Sigmoid colon (tissue), 7 donors: ENCODE results near the gene PICK1. TPM values are rescaled to one million over a fixed set of nuclear protein-coding genes. Genes with fewer than 3 reads are reported as not detected.
A peak's percentile ranks its signal among the peaks of the same experiment; 100 is the strongest.

Experiments used
- DNase-seq: peaks from one replicate; pipeline ENCODE4 v3.0.0-alpha.2; 2019
- H3K27ac ChIP-seq, 4 donors: fragments of 200-600 bp; sonication (generic); one replicate each; pipeline ENCODE4 v1.5.1; 2016 to 2019; ENCODE audit warnings: mild to moderate bottlenecking in 1 of 4
- H3K27me3 ChIP-seq, 3 donors: fragments of 200-600 bp; sonication (generic); one replicate each; pipeline ENCODE4 v1.5.1; 2019; ENCODE audit warnings: mild to moderate bottlenecking in 1 of 3
- H3K36me3 ChIP-seq, 4 donors: fragments of 200-600 bp; sonication (generic); one replicate each; pipeline ENCODE4 v1.5.1; 2016 to 2019
- H3K4me1 ChIP-seq, 4 donors: fragments of 200-600 bp; sonication (generic); one replicate each; pipeline ENCODE4 v1.5.1; 2017 to 2019
- H3K4me3 ChIP-seq, 4 donors: fragments of 200-600 bp; sonication (generic); one replicate each; pipeline ENCODE4 v1.5.1; 2017 to 2019; ENCODE audit warnings: mild to moderate bottlenecking in 2 of 4, moderate library complexity in 1 of 4
- H3K9me3 ChIP-seq, 4 donors: fragments of 200-600 bp in 3 of 4; sonication (generic) in 3 of 4; one replicate each; pipeline versions ENCODE4 v1.5.1 to v1.6.1; 2013 to 2019
- CTCF ChIP-seq, 4 experiments: fragments of 450-650 bp in 3 of 4; fragments of 200-600 bp in 1 of 4; IDR thresholded peaks; one replicate each; pipeline ENCODE4 v1.5.1; 2016 to 2019; ENCODE audit warnings: antibody characterized with exemption in 4 of 4, mild to moderate bottlenecking in 3 of 4, moderate library complexity in 2 of 4
- EP300 ChIP-seq, 4 donors: sonication (generic); formaldehyde crosslinking; IDR thresholded peaks; one replicate each; pipeline ENCODE4 v1.6.1; 2017; ENCODE audit warnings: antibody characterized with exemption in 4 of 4
- POLR2A ChIP-seq, 2 donors: fragments of 450-650 bp; IDR thresholded peaks; one replicate each; pipeline ENCODE4 v1.6.1; 2016; ENCODE audit warnings: antibody characterized with exemption in 2 of 2, mild to moderate bottlenecking in 2 of 2, moderate library complexity in 2 of 2
- POLR2AphosphoS5 ChIP-seq, 4 donors: sonication (generic); formaldehyde crosslinking; IDR thresholded peaks; one replicate each; pipeline ENCODE4 v1.6.1; 2017; ENCODE audit warnings: antibody characterized with exemption in 4 of 4
- WGBS, 2 donors: extraction: QIAGEN DNeasy Blood & Tissue Kit; methylation state at CpG; one replicate each; pipeline ENCODE4 v1.1.7; 2013; 5-methylcytosine and 5-hydroxymethylcytosine counted together
- intact Hi-C: fragments of 100-400 bp; cut with DNase I; formaldehyde crosslinking; loops from one replicate; pipeline ENCODE4 v1.15.1; 2023
- polyA plus RNA-seq, 3 donors: library from polyadenylated mRNA; stranded (reverse); fragments of 200-250 nt; gene quantifications; one replicate each; pipeline ENCODE4 v1.2.3, GENCODE V29; 2013
- total RNA-seq, 4 donors: library from RNA; depleted of rRNA; stranded (reverse); fragments of >200 nt; gene quantifications; one replicate each; pipeline ENCODE4 v1.1.0, GENCODE V29; 2016
- donor health status: healthy with polysubstance abuse.
- donor health status: Bipolar disorder and iron deficiency.
- donor health status: healthy.

PICK1 gene
- total and polyA plus RNA-seq, 7 donors: 14.3 to 38.9 (median 21.0) TPM

- intact Hi-C loops: no loop called here
- Histone ChIP-seq H3K9me3 (no peaks in the 10 kb centered on the region), H3K4me1 (peaks cover 0 to 40% (median 26%) of the 10 kb centered on the region in 4 donors), H3K27ac (peak overlapping the region in 3 of 4 donors; percentile 22 to 75 (median 37)), H3K27me3 (no peaks in the 10 kb centered on the region), H3K36me3 (no peaks in the 10 kb centered on the region), H3K4me3 (no peak overlapping the region)
- WGBS, 2 donors: 35 to 65% methylated on average over 16 of the region's 16 CpGs
- TF ChIP-seq CTCF (IDR thresholded peaks at IDR 0.05): no peak
- TF ChIP-seq POLR2AphosphoS5 (IDR thresholded peaks at IDR 0.05): no peak
- no peak for TF ChIP-seq EP300 (IDR thresholded peaks at IDR 0.05)
- DNase-seq: no peak
Observed at GRCh38 chr22:38030311-38031133, 26.7 kb upstream of the PICK1 start.

GRCh38 chr22:38031491-38031890 lies 25.7 kb upstream of the PICK1 start:
- Histone ChIP-seq H3K4me3 (no peak overlapping the region), H3K27me3 (no peaks in the 10 kb centered on the region), H3K4me1 (peaks cover 0 to 44% (median 26%) of the 10 kb centered on the region in 4 donors), H3K36me3 (no peaks in the 10 kb centered on the region), H3K27ac (peak overlapping the region in 3 of 4 donors; percentile 18 to 75 (median 22)), H3K9me3 (no peaks in the 10 kb centered on the region)
- no peak for DNase-seq
- intact Hi-C loops: no loop called here
- no peak for TF ChIP-seq POLR2AphosphoS5 (IDR thresholded peaks at IDR 0.05)
- WGBS, 2 donors: 92 to 93% methylated on average over 12 of the region's 12 CpGs

GRCh38 chr22:38032681-38033521 lies 24.3 kb upstream of the PICK1 start:
- H3K27me3 ChIP-seq: no peaks in the 10 kb centered on the region
- intact Hi-C loops: no loop called here
- H3K36me3 ChIP-seq: no peaks in the 10 kb centered on the region
- TF ChIP-seq EP300 (IDR thresholded peaks at IDR 0.05) (no peak), POLR2AphosphoS5 (IDR thresholded peaks at IDR 0.05) (peak; percentile 6 to 64 (median 36)), POLR2A (IDR thresholded peaks at IDR 0.05) (no peak), CTCF (IDR thresholded peaks at IDR 0.05) (no peak)
- peak; percentile 77 for DNase-seq
- H3K4me1 ChIP-seq: peaks cover 0 to 44% (median 26%) of the 10 kb centered on the region in 4 donors
- peak overlapping the region; percentile 68 to 86 (median 74) for H3K27ac ChIP-seq
- H3K9me3 ChIP-seq: no peaks in the 10 kb centered on the region
- no peak overlapping the region for H3K4me3 ChIP-seq
- whole genome bisulfite sequencing, 2 donors: 89 to 90% methylated on average over 19 of the region's 19 CpGs

- peak overlapping the region; percentile 68 to 86 (median 74) for H3K27ac ChIP-seq
- no peaks in the 10 kb centered on the region for H3K9me3 ChIP-seq
- no peaks in the 10 kb centered on the region for H3K27me3 ChIP-seq
- intact Hi-C loops: no loop called here
- TF ChIP-seq POLR2A (IDR thresholded peaks at IDR 0.05) (no peak), EP300 (IDR thresholded peaks at IDR 0.05) (no peak), POLR2AphosphoS5 (IDR thresholded peaks at IDR 0.05) (peak in 1 of 4 donors; percentile 4), CTCF (IDR thresholded peaks at IDR 0.05) (no peak)
- H3K36me3 ChIP-seq: no peaks in the 10 kb centered on the region
- peaks cover 0 to 44% (median 26%) of the 10 kb centered on the region in 4 donors for H3K4me1 ChIP-seq
- peak; percentile 82 for DNase-seq
- H3K4me3 ChIP-seq: no peak overlapping the region
- WGBS, 2 donors: 84 to 89% methylated on average over 27 of the region's 27 CpGs
Observed at GRCh38 chr22:38033522-38034277, 23.5 kb upstream of the PICK1 start.
